GM12878 (cell line): ENCODE results near the gene CASQ1. TPM values are rescaled to one million over a fixed set of nuclear protein-coding genes. Genes with fewer than 3 reads are reported as not detected.

ENCODE experiments used
- ATAC-seq: fragments of 200-7000 bp; cut with Tn5 transposase; 3 replicates; pipeline ENCODE4 v1.9.1; 2020; ENCODE audit warnings: mild to moderate bottlenecking, moderate library complexity
- BruUV-seq: library from RNA; stranded (reverse); fragments of 400-500 nt; replicated peaks from 2 replicates; lab custom pipeline; 2021; lab: Mats Ljungman, UMichigan
- CTCF ChIA-PET: fragments of 300-600 bp; sonication (Branson Sonifier 250); formaldehyde crosslinking; extraction: SDS; loops from one replicate; lab custom pipeline; 2021; ENCODE audit warnings: inconsistent platforms; lab: Yijun Ruan, JAX
- POLR2A ChIA-PET: fragments of 350-600 bp; formaldehyde crosslinking; extraction: SDS; loops from one replicate; lab custom pipeline; 2021; ENCODE audit warnings: inconsistent platforms; lab: Charles Lee
- RAD21 ChIA-PET: fragments of 300-600 bp; sonication (Branson Sonifier 250); formaldehyde crosslinking; loops from one replicate; lab custom pipeline; 2023; ENCODE audit warnings: antibody characterized with exemption; ENCODE audit not compliant: unreplicated experiment; lab: Charles Lee
- SMC1A ChIA-PET: fragments of 300-600 bp; sonication (Branson Sonifier 250); formaldehyde crosslinking; loops from one replicate; lab custom pipeline; 2023; ENCODE audit not compliant: unreplicated experiment, uncharacterized antibody; lab: Charles Lee
- DNase-seq: peaks from one replicate; pipeline ENCODE4 v3.0.0-alpha.2; 2011; ENCODE audit warnings: low read depth, low spot score
- FAIRE-seq: peaks from 3 replicates; lab custom pipeline; 2011; peaks lifted over from hg19 to GRCh38; lab: Jason Lieb, UNC
- H2AFZ ChIP-seq: 2 replicates; pipeline ENCODE4 v1.6.0; 2011; ENCODE audit warnings: low read depth, low read length, control low read depth; ENCODE audit not compliant: control insufficient read depth
- H3K27ac ChIP-seq: 2 replicates; pipeline ENCODE4 v1.5.1; 2011; ENCODE audit warnings: control low read depth; ENCODE audit not compliant: control insufficient read depth, insufficient read depth
- H3K27me3 ChIP-seq, 2 experiments: replicated peaks in 1 of 2; 2 replicates each; pipeline versions ENCODE4 v1.6.0 to v1.6.1; 2011; ENCODE audit warnings: low read length in 1 of 2; ENCODE audit not compliant: control insufficient read depth in 2 of 2, insufficient read depth in 2 of 2
- H3K36me3 ChIP-seq, 2 experiments: 2 replicates each; pipeline ENCODE4 v1.5.1; 2011; ENCODE audit warnings: low read length in 1 of 2; ENCODE audit not compliant: control insufficient read depth in 2 of 2, insufficient read depth in 2 of 2
- H3K4me1 ChIP-seq: 2 replicates; pipeline ENCODE4 v1.6.1; 2011; ENCODE audit warnings: mild to moderate bottlenecking, low read length, moderate library complexity, mixed read lengths; ENCODE audit not compliant: control insufficient read depth, insufficient read depth
- H3K4me2 ChIP-seq: 2 replicates; pipeline ENCODE4 v1.6.0; 2011; ENCODE audit warnings: control low read depth; ENCODE audit not compliant: control insufficient read depth, insufficient read depth
- H3K4me3 ChIP-seq: fragments of 200-600 bp; sonication (generic); 2 replicates; pipeline ENCODE4 v1.5.1; 2016
- H3K79me2 ChIP-seq: 2 replicates; pipeline ENCODE4 v1.6.0; 2011; ENCODE audit warnings: low read length; ENCODE audit not compliant: control insufficient read depth, insufficient read depth
- H3K9ac ChIP-seq: 2 replicates; pipeline ENCODE4 v1.8.0; 2011; ENCODE audit warnings: low read length, control low read depth, mixed read lengths; ENCODE audit not compliant: control insufficient read depth, insufficient read depth
- H3K9me3 ChIP-seq: replicated peaks from 3 replicates; pipeline ENCODE4 v1.5.1; 2011; ENCODE audit warnings: mild to moderate bottlenecking, low read length; ENCODE audit not compliant: control insufficient read depth, insufficient read depth
- H4K20me1 ChIP-seq: 2 replicates; pipeline ENCODE4 v1.6.0; 2011; ENCODE audit not compliant: control insufficient read depth, insufficient read depth
- ATF7 ChIP-seq: fragments of 450-650 bp; IDR thresholded peaks from 2 replicates; pipeline ENCODE4 v1.6.1; 2016; ENCODE audit warnings: low read depth, mild to moderate bottlenecking
- BCL3 ChIP-seq: IDR thresholded peaks from 2 replicates; pipeline ENCODE4 v1.6.1; 2011; ENCODE audit warnings: borderline replicate concordance, low read depth, mild to moderate bottlenecking, moderate library complexity, low read length; ENCODE audit not compliant: insufficient read depth, poor library complexity, severe bottlenecking
- CBX3 ChIP-seq: fragments of 200-600 bp; sonication (generic); IDR thresholded peaks from 2 replicates; pipeline ENCODE4 v1.6.1; 2016; ENCODE audit warnings: low read depth, borderline replicate concordance
- CEBPB ChIP-seq, 2 experiments: fragments of 150-350 bp in 1 of 2; IDR thresholded peaks; 2 replicates each; pipeline ENCODE4 v1.6.1; 2012 to 2014; ENCODE audit warnings: low read depth in 2 of 2, low read length in 2 of 2, borderline replicate concordance in 1 of 2, inconsistent platforms in 1 of 2
- IRF3 ChIP-seq: fragments of 450-650 bp; IDR thresholded peaks from 2 replicates; pipeline ENCODE4 v1.6.1; 2014; ENCODE audit warnings: mild to moderate bottlenecking
- JUNB ChIP-seq: IDR thresholded peaks from 2 replicates; pipeline ENCODE4 v1.6.1; 2016; ENCODE audit warnings: antibody characterized with exemption, mild to moderate bottlenecking
- KAT2A ChIP-seq: conservative IDR thresholded peaks from 2 replicates; pipeline ENCODE4 v1.6.1; 2011; ENCODE audit warnings: low read depth, low read length; ENCODE audit not compliant: control insufficient read depth
- MEF2A ChIP-seq: IDR thresholded peaks from 2 replicates; pipeline ENCODE4 v1.6.1; 2011; ENCODE audit warnings: low read depth, mild to moderate bottlenecking, low read length, moderate library complexity; ENCODE audit not compliant: insufficient read depth
- NBN ChIP-seq: fragments of 450-650 bp; IDR thresholded peaks from 2 replicates; pipeline ENCODE4 v1.6.1; 2016
- NFYA ChIP-seq: IDR thresholded peaks from 2 replicates; pipeline ENCODE4 v1.6.1; 2011; ENCODE audit warnings: low read depth, mild to moderate bottlenecking, low read length, improper control_type of control experiment, borderline replicate concordance
- NKRF ChIP-seq: fragments of 450-650 bp; conservative IDR thresholded peaks from 2 replicates; pipeline ENCODE4 v1.6.1; 2017; ENCODE audit warnings: mild to moderate bottlenecking, moderate library complexity
- PBX3 ChIP-seq: IDR thresholded peaks from 2 replicates; pipeline ENCODE4 v1.6.1; 2011; ENCODE audit warnings: mild to moderate bottlenecking, low read depth, low read length, moderate library complexity; ENCODE audit not compliant: insufficient replicate concordance
- RAD21 ChIP-seq: IDR thresholded peaks from 2 replicates; pipeline ENCODE4 v1.6.1; 2011; ENCODE audit warnings: mild to moderate bottlenecking, low read depth, low read length, moderate library complexity; ENCODE audit not compliant: insufficient read depth
- RBBP5 ChIP-seq: fragments of 200-600 bp; sonication (generic); conservative IDR thresholded peaks from 2 replicates; pipeline ENCODE4 v1.6.1; 2016
- SIN3A ChIP-seq: IDR thresholded peaks from 2 replicates; pipeline ENCODE4 v1.6.1; 2012; ENCODE audit warnings: low read depth, low read length, improper control_type of control experiment
- STAT1 ChIP-seq: fragments of 450-650 bp; conservative IDR thresholded peaks from 2 replicates; pipeline ENCODE4 v1.6.1; 2014; ENCODE audit warnings: antibody characterized with exemption, mild to moderate bottlenecking
- TCF12 ChIP-seq: IDR thresholded peaks from 2 replicates; pipeline ENCODE4 v1.6.1; 2011; ENCODE audit warnings: low read depth, mild to moderate bottlenecking, low read length
- WRNIP1 ChIP-seq: IDR thresholded peaks from 2 replicates; pipeline ENCODE4 v1.6.1; 2011; ENCODE audit warnings: low read depth, low read length, improper control_type of control experiment, borderline replicate concordance
- WGBS: methylation state at CpG from one replicate; pipeline ENCODE4 v1.1.6; 2016; ENCODE audit warnings: low lambda C conversion rate; ENCODE audit not compliant: insufficient replicate concordance, insufficient coverage; ENCODE audit errors: missing lambda C conversion rate; 5-methylcytosine and 5-hydroxymethylcytosine counted together
- in situ Hi-C: fragments of 300-500 bp; cut with MboI; formaldehyde crosslinking; loops from 9 replicates; pipeline ENCODE4 v1.14.3; 2018; ENCODE audit warnings: mixed read lengths
- intact Hi-C: fragments of 100-400 bp; cut with micrococcal nuclease; formaldehyde crosslinking; loops from one replicate; pipeline ENCODE4 v1.14.2; 2022; ENCODE audit not compliant: unreplicated experiment
- polyA plus RNA-seq, 11 experiments: library from polyadenylated mRNA; depleted of rRNA in 4 of 11; unstranded in 6 of 11; stranded (reverse) in 5 of 11; fragments of >200 nt; fragmentation: Nextera tagmentation in 4 of 11; fragmentation: Illumina TruSeq in 1 of 11; extraction: Ambion mirVana in 4 of 11; extraction: Trizol in 1 of 11; gene quantifications; 1 replicate in 1 of 11; 2 replicates in 10 of 11; pipeline versions ENCODE4 v1.2.1 to v1.2.3, GENCODE V29; 2011 to 2016; ENCODE audit warnings: inconsistent platforms in 2 of 11, missing spikeins in 2 of 11, low read depth in 1 of 11
- total RNA-seq, 4 experiments: library from RNA; depleted of rRNA in 3 of 4; stranded (reverse); fragments of >200 nt in 3 of 4; fragmentation: Illumina TruSeq in 1 of 4; extraction: Trizol in 1 of 4; gene quantifications; 2 replicates each; pipeline versions ENCODE4 v1.2.1 to v1.2.3, GENCODE V29; 2013 to 2021

The CASQ1 gene
- total and polyA plus RNA-seq, 10 of the 15 experiments (the other 5 are each of a cell fraction or from before 2014, with no cell fraction given) = 0.10 to 0.77 (median 0.34) TPM

GRCh38 chr1:160207118-160207650 lies 16.8 kb downstream of the CASQ1 start:
- Histone ChIP-seq H4K20me1 (no peaks in the 10 kb centered on the region), H3K27me3 (no peaks in the 10 kb centered on the region), H3K79me2 (peaks cover 35% of the 10 kb centered on the region), H3K4me1 (peaks cover 26% of the 10 kb centered on the region), H3K9me3 (no peaks in the 10 kb centered on the region), H3K4me3 (peak overlapping the region; percentile 99), H3K4me2 (peak overlapping the region; percentile 82), H3K36me3 (peaks cover 9 to 11% of the 10 kb centered on the region in 2 experiments; a peak in 3 of 4 replicates), H3K9ac (peak overlapping the region; percentile 7; the same call in 1 of the 2 replicates), H3K27ac (peak overlapping the region; percentile 17; the same call in 1 of the 2 replicates), H2AFZ (no peak overlapping the region)
- intact Hi-C loops (no loop called here), in situ Hi-C loops (no loop called here)
- ChIA-PET POLR2A (interaction anchor here (1.0 to 1.8 kb wide), 4 partner anchors 51 to 131 kb away, joined by 3 to 5 read pairs (median 3); partner anchors contain the start of gene PEX19), RAD21 (interaction anchor here (1.0 to 3.2 kb wide), 4 partner anchors 9 to 84 kb away, joined by 3 to 16 read pairs (median 6); no protein-coding TSS in a partner anchor), CTCF (interaction anchor here (0.6 to 7.7 kb wide), 10 partner anchors 13 to 735 kb away, joined by 3 to 46 read pairs (median 5); partner anchors contain the start of gene DCAF8), SMC1A (interaction anchor here (1.3 to 11.5 kb wide), 7 partner anchors 9 to 84 kb away, joined by 3 to 95 read pairs (median 6); no protein-coding TSS in a partner anchor)
- WGBS = 85% methylated on average over 4 of the region's 4 CpGs
- TF ChIP-seq PBX3 = no peak
- TF ChIP-seq BCL3 = no peak
- no peak for TF ChIP-seq NKRF
- TF ChIP-seq RAD21 = no peak
- TF ChIP-seq NBN = no peak
- no peak for TF ChIP-seq NFYA
- TF ChIP-seq SIN3A = no peak
- no peak for TF ChIP-seq JUNB
- TF ChIP-seq KAT2A = no peak
- no peak for TF ChIP-seq STAT1
- TF ChIP-seq IRF3 = no peak
- no peak for TF ChIP-seq ATF7
- no peak for TF ChIP-seq MEF2A
- no peak for TF ChIP-seq CBX3
- no peak for TF ChIP-seq RBBP5
- TF ChIP-seq TCF12 = no peak
- no peak for TF ChIP-seq WRNIP1
- no peak for TF ChIP-seq CEBPB (IDR thresholded peaks at IDR 0.05; ENCODE audit: borderline replicate concordance in 1 of 2, low read depth in 2 of 2, low read length in 2 of 2)
- no TSS peak for BruUV-seq
- ATAC-seq = no peak
- no peak for FAIRE-seq
- DNase-seq = no peak
